SK-N-SH (cell line): ENCODE measurements around the gene GGTLC3. TPM values are rescaled to one million over a fixed set of nuclear protein-coding genes. Genes with fewer than 3 reads are reported as not detected.
"Not testable (repeated sequence)": the region's sequence is repeated elsewhere in the genome, so short reads cannot be mapped to it uniquely, and the experiment has no call there.

Experiments
- CTCF ChIA-PET: fragments of 300-600, 350-600 bp; formaldehyde crosslinking; extraction: SDS; loops from one replicate; lab custom pipeline; 2021; lab: Yijun Ruan, JAX
- POLR2A ChIA-PET: fragments of 350-600 bp; sonication (Branson Sonifier 250); formaldehyde crosslinking; extraction: SDS; loops from one replicate; lab custom pipeline; 2020; ENCODE audit warnings: antibody characterized with exemption, inconsistent platforms; lab: Yijun Ruan, JAX
- DNase-seq: peaks from one replicate; pipeline ENCODE4 v3.0.0; 2012
- H2AFZ ChIP-seq: fragments of 200-600 bp; sonication (generic); 2 replicates; pipeline ENCODE4 v1.8.1; 2016; ENCODE audit warnings: antibody characterized with exemption, mild to moderate bottlenecking, low read depth
- H3F3A ChIP-seq: fragments of 200-600 bp; sonication (generic); replicated peaks from 2 replicates; pipeline ENCODE3; 2016; ENCODE audit warnings: antibody characterized with exemption, mild to moderate bottlenecking; ENCODE audit not compliant: insufficient read depth
- H3K27ac ChIP-seq, 2 experiments: fragments of 200-500 bp in 1 of 2; fragments of 200-600 bp in 1 of 2; sonication (Bioruptor generic) in 1 of 2; sonication (generic), shearing (Covaris generic) in 1 of 2; 2 replicates each; pipeline versions ENCODE4 v1.5.1 to v1.6.1; 2014 to 2016; ENCODE audit warnings: low read depth in 2 of 2, inconsistent platforms in 1 of 2, low read length in 1 of 2, mild to moderate bottlenecking in 1 of 2, mixed read lengths in 1 of 2
- H3K27me3 ChIP-seq: fragments of 200-600 bp; sonication (generic), shearing (Covaris generic); 2 replicates; pipeline ENCODE4 v1.6.1; 2016; ENCODE audit warnings: mixed run types; ENCODE audit not compliant: insufficient read depth
- H3K36me3 ChIP-seq, 2 experiments: fragments of 200-500 bp in 1 of 2; fragments of 200-600 bp in 1 of 2; sonication (Bioruptor generic) in 1 of 2; sonication (generic) in 1 of 2; replicated peaks in 1 of 2; 2 replicates each; pipeline versions ENCODE3 to v1.5.1; 2014 to 2016; ENCODE audit warnings: low read length in 1 of 2, mild to moderate bottlenecking in 1 of 2; ENCODE audit not compliant: insufficient read depth in 2 of 2, control insufficient read depth in 1 of 2
- H3K4me1 ChIP-seq, 2 experiments: fragments of 200-500 bp in 1 of 2; fragments of 200-600 bp in 1 of 2; sonication (Bioruptor generic) in 1 of 2; sonication (generic), shearing (Covaris generic) in 1 of 2; 2 replicates each; pipeline versions ENCODE4 v1.5.1 to v1.6.1; 2014 to 2016; ENCODE audit warnings: low read depth in 1 of 2, low read length in 1 of 2, mixed run types in 1 of 2; ENCODE audit not compliant: insufficient read depth in 2 of 2, control insufficient read depth in 1 of 2
- H3K4me2 ChIP-seq: fragments of 200-600 bp; sonication (generic), shearing (Covaris generic); 2 replicates; pipeline ENCODE4 v1.6.1; 2017; ENCODE audit warnings: mixed run types
- H3K4me3 ChIP-seq, 2 experiments: fragments of 200-500 bp in 1 of 2; fragments of 200-600 bp in 1 of 2; sonication (Bioruptor generic) in 1 of 2; sonication (generic), shearing (Covaris generic) in 1 of 2; 2 replicates each; pipeline versions ENCODE4 v1.5.1 to v1.8.1; 2014 to 2016; ENCODE audit warnings: low read depth in 2 of 2, inconsistent platforms in 1 of 2, low read length in 1 of 2, mild to moderate bottlenecking in 1 of 2, mixed read lengths in 1 of 2, moderate library complexity in 1 of 2
- H3K79me2 ChIP-seq: fragments of 200-600 bp; sonication (generic); 2 replicates; pipeline ENCODE4 v1.8.1; 2017; ENCODE audit warnings: mild to moderate bottlenecking; ENCODE audit not compliant: insufficient read depth
- H3K9ac ChIP-seq: fragments of 200-600 bp; sonication (generic); 2 replicates; pipeline ENCODE4 v1.6.1; 2017; ENCODE audit warnings: mixed run types
- H3K9me2 ChIP-seq: fragments of 200-600 bp; sonication (generic); 2 replicates; pipeline ENCODE4 v1.6.1; 2017; ENCODE audit warnings: mixed run types
- H3K9me3 ChIP-seq: fragments of 200-600 bp; sonication (generic); 2 replicates; pipeline ENCODE4 v1.6.1; 2017; ENCODE audit warnings: mixed run types, mild to moderate bottlenecking, moderate library complexity
- H4K20me1 ChIP-seq: fragments of 200-600 bp; sonication (generic); 2 replicates; pipeline ENCODE4 v1.6.1; 2017; ENCODE audit warnings: mild to moderate bottlenecking, mixed run types; ENCODE audit not compliant: insufficient read depth
- WGBS: methylation state at CpG from one replicate; pipeline ENCODE4 v1.1.6; 2017; ENCODE audit warnings: low lambda C conversion rate; 5-methylcytosine and 5-hydroxymethylcytosine counted together
- polyA plus RNA-seq, 3 experiments: library from polyadenylated mRNA; depleted of rRNA; stranded (reverse); fragments of >200 nt; gene quantifications; 2 replicates each; pipeline ENCODE4 v1.2.3, GENCODE V29; 2012

Gene GGTLC3
- polyA plus RNA-seq (2012; rRNA removed), result 0.13 TPM in 1 of 2 replicates, not detected in the other
- polyA plus RNA-seq (2012; cell fraction: cytosol; rRNA removed), result not detected in 2 replicates
- 0.14 and 0.25 TPM in 2 replicates for polyA plus RNA-seq (2012; cell fraction: nucleus; rRNA removed)

DNA sequence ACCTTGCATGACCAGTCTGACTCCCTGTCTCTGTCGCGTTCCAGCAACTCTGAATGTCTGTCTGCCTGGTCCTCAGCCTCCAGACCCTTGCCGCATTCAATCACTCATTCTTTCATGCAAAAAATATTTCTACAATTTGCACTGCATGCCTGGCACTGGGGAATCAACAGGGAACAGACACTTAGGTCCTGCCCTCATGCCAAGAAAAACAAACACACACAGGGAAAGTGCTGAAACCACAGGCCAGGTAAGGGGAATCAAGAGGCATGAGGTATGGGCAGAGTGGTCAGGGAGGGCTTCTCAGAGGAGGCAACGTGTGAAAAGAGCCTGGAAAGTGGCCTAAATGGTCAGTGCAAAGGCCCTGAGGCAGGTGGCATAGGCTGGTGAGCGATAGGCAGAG is at the start of gene GGTLC3:
TSS of gene GGTLC3 (minus strand) at position 101 of the 400 bp plus-strand sequence. CDS start 264 bp downstream, outside the sequence.
- H3K9me2 ChIP-seq, H4K20me1 ChIP-seq, H3K27me3 ChIP-seq, H3K79me2 ChIP-seq, DNase-seq, H2AFZ ChIP-seq, H3K9ac ChIP-seq, POLR2A ChIA-PET, H3K4me1 ChIP-seq, CTCF ChIA-PET, H3K36me3 ChIP-seq, H3F3A ChIP-seq, H3K4me2 ChIP-seq, H3K9me3 ChIP-seq, H3K27ac ChIP-seq, H3K4me3 ChIP-seq: not testable (repeated sequence)
- no CpG with 5 or more reads among the region's 5 CpGs for WGBS

GRCh38 chr22:18560099-18560974 is 42.4 kb upstream of the GGTLC3 start:
- H3K9me3 ChIP-seq, H4K20me1 ChIP-seq, H3F3A ChIP-seq, H3K4me1 ChIP-seq, H3K27ac ChIP-seq, CTCF ChIA-PET, H3K36me3 ChIP-seq, H3K27me3 ChIP-seq, H3K9me2 ChIP-seq, H3K79me2 ChIP-seq, DNase-seq, H2AFZ ChIP-seq, H3K9ac ChIP-seq, POLR2A ChIA-PET, H3K4me3 ChIP-seq, H3K4me2 ChIP-seq: not testable (repeated sequence)
- no CpG with 5 or more reads among the region's 16 CpGs for WGBS

DNA sequence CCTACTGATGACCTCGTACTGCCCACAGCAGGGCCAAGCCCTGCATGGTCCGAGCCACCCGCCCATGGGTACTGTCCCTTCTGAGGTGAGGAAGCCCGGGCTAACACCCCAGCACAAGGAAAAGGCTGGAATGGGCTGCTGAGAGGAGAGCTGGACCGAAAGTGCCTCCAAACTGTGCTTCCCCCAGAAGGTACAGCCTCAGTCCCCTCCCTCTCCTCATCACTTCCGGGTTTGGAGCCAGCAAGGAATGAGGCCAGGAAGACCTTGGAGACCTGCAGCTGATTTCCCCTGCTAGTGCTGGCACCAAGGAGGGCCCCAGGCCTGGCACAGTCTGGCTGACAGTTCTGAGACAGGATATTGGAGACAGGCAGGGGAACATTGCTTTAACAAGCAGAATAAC is 41.0 kb upstream of the GGTLC3 start:
- H3K4me1 ChIP-seq, POLR2A ChIA-PET, H2AFZ ChIP-seq, CTCF ChIA-PET, H3K9ac ChIP-seq, H3K27ac ChIP-seq, H3K79me2 ChIP-seq, H3F3A ChIP-seq, H3K9me2 ChIP-seq, H4K20me1 ChIP-seq, H3K36me3 ChIP-seq, H3K9me3 ChIP-seq, DNase-seq, H3K27me3 ChIP-seq, H3K4me2 ChIP-seq, H3K4me3 ChIP-seq: not testable (repeated sequence)
- WGBS, result no CpG with 5 or more reads among the region's 6 CpGs

DNA sequence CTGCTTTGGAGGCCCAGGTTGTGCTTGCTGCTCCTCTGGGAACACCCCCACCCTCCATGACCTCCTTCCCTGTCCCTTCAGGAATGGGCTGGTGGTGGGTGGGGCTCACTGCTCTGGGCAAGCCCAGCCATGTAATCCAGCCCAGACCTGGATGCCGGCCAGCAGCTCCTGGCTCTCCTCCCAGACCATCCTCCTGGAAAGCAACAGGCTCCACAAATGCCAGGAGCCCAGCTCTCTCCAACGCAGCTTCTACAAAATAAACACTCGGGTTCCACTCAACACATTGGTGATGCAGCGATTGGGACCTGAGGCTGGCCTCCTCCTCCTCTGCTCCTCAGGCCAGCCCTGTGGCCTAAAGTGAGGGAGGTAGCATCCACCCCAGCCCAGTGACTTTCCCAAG is 40.6 kb upstream of the GGTLC3 start:
- H3K4me1 ChIP-seq, H2AFZ ChIP-seq, CTCF ChIA-PET, H3F3A ChIP-seq, POLR2A ChIA-PET, H3K4me3 ChIP-seq, H3K79me2 ChIP-seq, DNase-seq, H3K9me3 ChIP-seq, H3K4me2 ChIP-seq, H3K9me2 ChIP-seq, H3K27ac ChIP-seq, H3K27me3 ChIP-seq, H3K36me3 ChIP-seq, H4K20me1 ChIP-seq, H3K9ac ChIP-seq: not testable (repeated sequence)
- no CpG with 5 or more reads among the region's 4 CpGs for WGBS

GRCh38 chr22:18554280-18555256 is 36.6 kb upstream of the GGTLC3 start:
- POLR2A ChIA-PET, DNase-seq, H4K20me1 ChIP-seq, H3K4me1 ChIP-seq, H3K4me3 ChIP-seq, H3F3A ChIP-seq, CTCF ChIA-PET, H3K9me3 ChIP-seq, H3K27me3 ChIP-seq, H3K9me2 ChIP-seq, H3K27ac ChIP-seq, H3K36me3 ChIP-seq, H2AFZ ChIP-seq, H3K9ac ChIP-seq, H3K79me2 ChIP-seq, H3K4me2 ChIP-seq: not testable (repeated sequence)
- WGBS, result no CpG with 5 or more reads among the region's 22 CpGs
